ENCODE measurements around the gene MID2.
"Not testable (repeated sequence)": the region's sequence is repeated elsewhere in the genome, so short reads cannot be mapped to it uniquely, and the experiment has no call there.

MID2 gene

GRCh38 chrX:107955337-107955736, 129.7 kb downstream of the MID2 start:
- DNase-seq (ENCODE audit: low spot score): not testable (repeated sequence)

GRCh38 chrX:107968623-107969022, 143.0 kb downstream of the MID2 start:
- no peak for DNase-seq (ENCODE audit: low spot score)

- no peak for DNase-seq (ENCODE audit: low spot score)
Measured at GRCh38 chrX:107970073-107970472, 144.4 kb downstream of the MID2 start.

GRCh38 chrX:107971636-107972035, 146.0 kb downstream of the MID2 start:
- no peak for DNase-seq (ENCODE audit: low spot score)

All from globus pallidus (tissue), 1 donor.